PC-3 (cell line): Measurements from ENCODE around the gene AGBL1.

Source experiments
- EZH2 ChIP-seq: fragments of 300-600 bp; sonication (generic); IDR thresholded peaks from one replicate; pipeline ENCODE4 v1.6.1; 2017; ENCODE audit warnings: antibody characterized with exemption, mild to moderate bottlenecking, low read length; ENCODE audit not compliant: unreplicated experiment
- TF ChIP-seq, protein P1 (sequence below): fragments of 300-600 bp; sonication (generic); conservative IDR thresholded peaks from 2 replicates; pipeline ENCODE4 v1.5.1; 2017; ENCODE audit warnings: antibody characterized with exemption, low read depth, mild to moderate bottlenecking, low read length

DNA sequence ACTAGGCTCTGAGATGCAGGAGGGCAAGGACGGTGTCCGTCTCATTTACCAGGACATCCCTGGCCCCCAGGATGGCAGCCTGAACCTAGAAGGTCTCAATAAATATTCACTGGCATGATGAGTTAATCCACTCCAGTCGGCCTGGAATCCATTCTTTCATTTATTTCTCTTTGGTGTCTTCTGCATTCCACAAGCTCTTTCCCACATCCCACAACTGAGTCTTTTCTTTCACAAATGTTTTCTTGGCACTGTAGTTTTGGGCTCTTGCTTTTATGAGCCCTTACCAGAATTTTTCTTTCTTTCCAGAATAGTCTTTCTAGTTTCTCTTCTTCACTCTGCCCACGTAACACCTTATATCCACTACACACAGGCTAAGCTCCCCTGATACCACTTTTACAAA is 778.0 kb downstream of the AGBL1 start:
- TF ChIP-seq, protein P1, sequence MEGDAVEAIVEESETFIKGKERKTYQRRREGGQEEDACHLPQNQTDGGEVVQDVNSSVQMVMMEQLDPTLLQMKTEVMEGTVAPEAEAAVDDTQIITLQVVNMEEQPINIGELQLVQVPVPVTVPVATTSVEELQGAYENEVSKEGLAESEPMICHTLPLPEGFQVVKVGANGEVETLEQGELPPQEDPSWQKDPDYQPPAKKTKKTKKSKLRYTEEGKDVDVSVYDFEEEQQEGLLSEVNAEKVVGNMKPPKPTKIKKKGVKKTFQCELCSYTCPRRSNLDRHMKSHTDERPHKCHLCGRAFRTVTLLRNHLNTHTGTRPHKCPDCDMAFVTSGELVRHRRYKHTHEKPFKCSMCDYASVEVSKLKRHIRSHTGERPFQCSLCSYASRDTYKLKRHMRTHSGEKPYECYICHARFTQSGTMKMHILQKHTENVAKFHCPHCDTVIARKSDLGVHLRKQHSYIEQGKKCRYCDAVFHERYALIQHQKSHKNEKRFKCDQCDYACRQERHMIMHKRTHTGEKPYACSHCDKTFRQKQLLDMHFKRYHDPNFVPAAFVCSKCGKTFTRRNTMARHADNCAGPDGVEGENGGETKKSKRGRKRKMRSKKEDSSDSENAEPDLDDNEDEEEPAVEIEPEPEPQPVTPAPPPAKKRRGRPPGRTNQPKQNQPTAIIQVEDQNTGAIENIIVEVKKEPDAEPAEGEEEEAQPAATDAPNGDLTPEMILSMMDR = no peak
- TF ChIP-seq EZH2 = no peak
